ENCODE data around the gene ZNF132.
"Not testable (repeated sequence)": the region's sequence is repeated elsewhere in the genome, so short reads cannot be mapped to it uniquely, and the experiment has no call there.

The ZNF132 gene

DNA sequence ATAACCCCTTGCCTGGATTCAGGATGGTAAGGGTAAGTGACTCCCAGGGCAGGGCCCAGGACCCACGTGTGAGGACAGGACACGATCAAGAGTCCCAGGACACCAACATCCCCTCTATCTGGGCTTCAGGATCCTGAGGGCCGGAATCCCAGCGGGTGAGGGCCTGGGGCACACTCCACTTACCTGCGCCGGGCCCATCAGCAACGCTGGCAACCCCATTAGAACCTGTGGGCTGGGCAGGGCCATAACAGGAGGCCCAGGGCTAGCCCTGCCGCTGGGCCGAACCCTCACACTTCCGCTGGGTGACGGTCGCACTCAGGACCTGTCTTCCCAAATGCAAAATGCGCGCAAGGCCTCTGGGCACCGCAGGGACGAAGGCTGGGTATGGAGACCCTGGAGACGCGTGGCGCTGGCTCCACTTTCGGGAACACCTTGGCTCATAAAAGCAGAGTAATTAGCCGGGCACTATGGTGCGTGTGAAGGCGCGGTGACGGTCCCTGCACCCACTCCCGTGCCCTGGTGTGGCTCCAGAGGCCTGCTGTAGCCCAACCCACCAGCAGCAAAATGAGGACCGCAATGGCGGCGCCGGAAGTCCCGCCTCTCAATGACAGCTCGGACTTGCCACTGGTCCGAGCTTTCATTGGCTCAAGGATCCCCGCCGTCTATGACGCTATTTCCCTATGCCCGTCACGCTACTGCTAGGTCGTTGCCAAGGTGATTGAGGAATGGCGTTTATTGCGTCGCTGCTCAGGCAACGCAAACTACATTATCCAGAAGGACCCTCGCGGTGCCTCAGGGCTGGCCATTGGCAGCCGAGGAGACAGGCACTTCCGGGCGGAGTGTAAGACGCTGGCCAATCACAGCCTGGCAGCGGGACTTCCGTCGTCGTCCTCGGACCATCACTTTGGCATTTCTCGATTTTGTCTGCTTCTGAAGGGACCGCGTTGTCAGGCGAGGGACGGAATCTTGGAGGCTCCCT lies at the start of gene ZNF132:
ZNF132 (minus strand) TSS at position 578 of the 979 bp plus-strand sequence; CDS start at position 246, 332 bp downstream.
- peak; percentile 99 for DNase-seq

DNA sequence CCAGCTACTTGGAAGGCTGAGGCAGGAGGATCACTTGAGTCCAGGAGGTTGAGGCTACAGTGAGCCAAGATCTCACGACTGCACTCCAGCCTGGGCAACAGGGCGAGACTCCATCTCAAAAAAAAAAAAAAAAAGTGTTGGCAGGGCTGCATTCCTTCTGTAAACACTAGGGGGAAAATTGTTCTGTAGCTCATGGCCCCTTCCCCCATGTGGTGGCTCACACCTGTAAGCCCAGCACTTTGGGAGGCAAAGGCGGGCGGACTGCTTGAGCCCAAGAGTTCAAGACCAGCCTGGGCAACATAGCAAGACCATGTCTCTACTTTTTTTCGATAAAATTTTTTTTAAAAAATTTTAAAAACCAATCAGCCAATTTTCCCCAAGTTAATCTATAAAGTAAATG lies 44.4 kb upstream of the ZNF132 start:
- not testable (repeated sequence) for DNase-seq

DNA sequence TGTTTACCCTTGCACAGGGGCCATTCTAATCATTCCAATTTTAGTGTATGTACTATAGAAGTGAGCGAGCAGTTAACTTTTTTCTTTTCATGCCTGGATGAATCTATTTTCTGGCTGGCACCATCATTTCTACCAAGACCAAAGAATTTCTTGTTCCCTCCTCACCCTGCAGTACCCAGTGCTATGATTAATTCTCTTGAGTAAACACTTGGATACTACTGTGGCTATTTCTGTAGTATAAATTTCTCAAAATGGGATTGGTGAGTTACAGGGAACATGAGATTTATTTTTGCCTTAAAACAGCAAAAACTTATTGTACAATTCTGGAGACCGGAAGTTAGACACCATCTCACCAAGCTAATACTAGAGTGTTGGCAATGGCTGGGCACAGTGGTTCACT lies 43.8 kb upstream of the ZNF132 start:
- DNase-seq: no peak

DNA sequence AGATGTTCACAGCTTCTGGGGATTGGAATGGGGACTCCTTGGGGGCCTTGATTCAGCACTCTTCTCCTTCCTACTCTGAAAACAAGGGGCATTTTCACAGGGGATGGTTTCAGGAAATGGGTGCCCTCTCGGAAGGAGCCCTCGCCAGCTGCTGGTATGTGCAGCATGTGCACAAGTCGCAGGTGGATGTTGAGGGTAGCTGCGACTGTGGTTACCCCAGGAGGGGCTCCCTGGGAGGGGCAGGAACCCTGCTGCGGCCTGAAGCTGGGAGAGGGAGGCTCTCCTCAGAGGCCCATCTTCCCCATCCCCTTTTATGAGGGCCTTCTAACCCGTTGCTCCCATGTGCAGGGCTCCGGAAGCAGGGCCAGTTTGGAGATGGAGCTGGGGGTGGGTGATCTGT lies 42.4 kb upstream of the ZNF132 start:
- DNase-seq: no peak

DNA sequence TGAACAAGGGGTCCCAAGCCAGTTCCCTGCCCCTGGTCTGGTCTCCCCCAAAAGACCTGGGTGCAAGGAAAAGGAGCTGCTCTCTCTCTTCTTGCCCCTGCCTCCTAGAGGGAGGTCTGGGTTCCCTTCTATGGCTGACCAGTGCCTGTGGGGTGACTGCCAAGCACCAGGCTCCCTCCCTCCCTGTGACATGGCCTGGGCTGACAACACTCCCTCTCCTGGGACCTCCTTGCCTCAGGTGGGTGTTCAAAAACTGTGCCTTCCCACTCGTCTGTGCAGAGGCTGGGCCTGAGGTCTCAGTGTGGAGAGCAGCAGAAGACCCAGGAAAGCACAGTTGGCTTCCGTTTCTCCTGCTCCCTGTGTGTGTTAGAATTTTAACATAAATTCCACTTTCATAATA lies 40.9 kb upstream of the ZNF132 start:
- DNase-seq: no peak

DNA sequence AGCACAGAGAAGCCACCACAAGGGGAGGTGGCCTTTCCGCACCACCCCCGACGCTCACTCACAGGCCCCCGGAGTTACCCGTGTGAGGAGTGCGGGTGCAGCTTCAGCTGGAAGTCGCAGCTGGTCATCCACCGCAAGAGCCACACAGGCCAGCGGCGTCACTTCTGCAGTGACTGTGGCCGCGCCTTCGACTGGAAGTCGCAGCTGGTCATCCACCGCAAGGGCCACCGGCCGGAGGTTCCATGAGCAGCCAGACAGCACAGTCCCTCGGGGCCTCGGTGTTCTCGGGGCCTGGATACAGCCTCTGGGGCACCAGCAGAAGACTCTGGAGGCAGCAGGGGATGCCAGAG lies 40.5 kb upstream of the ZNF132 start:
- no peak for DNase-seq

DNA sequence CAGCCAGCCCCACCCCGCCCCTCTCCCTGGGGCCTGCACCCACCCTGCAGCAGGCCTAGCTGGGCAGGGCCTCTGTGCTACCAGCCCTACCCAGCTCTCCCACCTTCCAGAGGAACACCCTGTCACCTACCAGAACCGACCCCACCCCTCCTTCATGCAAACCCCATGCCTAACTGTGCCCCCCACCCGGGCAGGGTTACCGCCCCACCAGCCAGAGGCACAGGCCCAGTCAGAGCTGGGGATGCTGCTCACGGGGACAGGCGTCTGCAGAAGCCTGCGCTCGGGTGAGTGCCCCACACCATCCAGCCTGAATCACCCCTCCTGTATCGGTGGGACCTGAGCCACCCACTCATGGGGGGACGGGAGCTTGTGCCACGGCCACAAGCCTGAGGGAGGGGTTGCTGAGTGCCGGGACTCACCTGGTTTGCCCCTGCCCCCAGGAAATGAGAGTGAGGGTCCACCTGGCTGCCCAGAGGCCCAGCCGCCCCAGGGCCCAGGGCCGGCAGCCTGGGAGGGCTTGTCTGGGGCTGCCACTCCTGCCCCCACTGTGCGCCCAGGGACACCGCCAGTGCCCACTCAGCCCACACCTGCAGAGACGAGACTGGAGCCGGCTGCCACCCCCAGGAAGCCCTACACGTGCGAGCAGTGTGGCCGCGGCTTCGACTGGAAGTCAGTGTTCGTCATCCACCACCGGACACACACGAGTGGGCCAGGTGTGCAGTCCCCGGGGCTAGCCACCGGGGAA lies 40.0 kb upstream of the ZNF132 start:
- no peak for DNase-seq

DNA sequence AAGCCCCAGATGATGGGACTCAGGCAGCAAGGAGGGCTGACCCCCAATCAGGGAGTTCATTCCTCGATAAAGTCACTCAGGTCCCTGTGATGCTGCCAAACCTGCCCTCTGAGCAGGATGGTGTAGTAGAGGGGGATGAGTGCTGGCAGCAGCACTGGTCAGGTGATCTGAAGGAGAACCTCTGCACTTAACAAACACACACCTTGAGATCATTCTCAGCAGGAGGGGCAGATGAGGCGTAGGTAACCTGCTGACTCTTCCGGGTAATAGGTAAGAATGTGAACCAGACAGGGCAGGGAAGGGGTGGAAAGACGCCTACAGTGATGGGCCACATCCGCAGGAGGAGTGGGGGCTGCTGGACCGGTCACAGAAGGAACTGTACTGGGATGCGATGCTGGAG lies 39.4 kb upstream of the ZNF132 start:
- DNase-seq: no peak

DNA sequence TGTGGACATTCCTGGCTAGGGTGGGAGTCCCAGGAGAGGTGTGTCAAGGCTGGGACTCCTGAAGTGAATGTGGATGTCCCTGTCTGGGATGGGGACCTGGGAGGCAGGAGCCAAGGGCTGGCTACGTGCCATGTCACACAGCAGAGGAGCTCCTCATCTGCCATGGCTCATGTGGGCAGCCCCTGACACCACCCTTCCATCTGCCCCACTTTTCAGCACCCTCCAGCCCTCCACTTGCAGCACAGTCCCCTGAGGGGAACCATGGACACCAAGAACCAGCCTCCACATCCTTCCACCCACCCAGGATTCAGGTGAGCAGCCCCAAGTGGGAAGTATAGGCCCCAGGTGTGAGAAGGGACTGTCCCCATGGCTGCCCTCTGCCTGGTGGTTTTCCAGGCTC lies 37.9 kb upstream of the ZNF132 start:
- DNase-seq: no peak

DNA sequence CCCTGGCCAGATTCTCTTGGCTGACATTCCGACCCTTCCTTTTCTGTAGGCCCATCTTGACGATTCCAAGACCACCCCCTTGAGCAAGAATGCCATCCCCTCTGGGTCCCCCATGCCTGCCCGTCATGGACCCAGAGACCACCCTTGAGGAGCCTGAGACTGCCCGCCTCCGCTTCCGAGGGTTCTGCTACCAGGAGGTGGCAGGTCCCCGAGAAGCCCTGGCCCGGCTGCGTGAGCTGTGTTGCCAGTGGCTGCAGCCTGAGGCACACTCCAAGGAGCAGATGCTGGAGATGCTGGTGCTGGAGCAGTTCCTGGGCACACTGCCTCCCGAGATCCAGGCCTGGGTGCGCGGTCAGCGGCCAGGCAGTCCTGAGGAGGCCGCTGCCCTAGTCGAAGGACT lies 37.2 kb upstream of the ZNF132 start:
- DNase-seq: no peak

DNA sequence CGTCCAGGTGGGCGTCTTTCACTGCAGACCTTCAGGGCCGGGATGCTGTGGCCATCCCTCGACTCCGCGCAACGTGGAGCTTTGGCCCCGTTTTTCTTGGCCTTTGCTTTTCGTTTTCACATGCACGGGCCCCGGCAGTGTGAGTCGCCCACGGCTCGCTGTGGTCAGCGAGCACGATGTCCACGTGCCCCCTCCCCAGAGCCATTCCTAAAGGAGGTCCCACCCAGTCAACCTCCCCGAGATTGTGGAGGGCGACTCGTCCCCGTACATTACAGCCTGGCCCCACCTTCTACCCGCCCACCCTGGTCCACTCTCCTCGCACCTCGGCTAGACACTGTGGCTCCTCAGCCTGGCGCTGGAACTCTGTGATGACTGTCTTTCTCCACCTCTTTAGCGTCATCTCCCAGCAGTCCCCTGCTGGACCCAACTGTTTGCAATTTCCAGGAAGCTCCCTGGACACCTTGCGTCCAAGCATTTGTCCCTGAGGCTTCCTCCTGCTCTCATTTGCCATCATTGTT lies 36.6 kb upstream of the ZNF132 start:
- no peak for DNase-seq

DNA sequence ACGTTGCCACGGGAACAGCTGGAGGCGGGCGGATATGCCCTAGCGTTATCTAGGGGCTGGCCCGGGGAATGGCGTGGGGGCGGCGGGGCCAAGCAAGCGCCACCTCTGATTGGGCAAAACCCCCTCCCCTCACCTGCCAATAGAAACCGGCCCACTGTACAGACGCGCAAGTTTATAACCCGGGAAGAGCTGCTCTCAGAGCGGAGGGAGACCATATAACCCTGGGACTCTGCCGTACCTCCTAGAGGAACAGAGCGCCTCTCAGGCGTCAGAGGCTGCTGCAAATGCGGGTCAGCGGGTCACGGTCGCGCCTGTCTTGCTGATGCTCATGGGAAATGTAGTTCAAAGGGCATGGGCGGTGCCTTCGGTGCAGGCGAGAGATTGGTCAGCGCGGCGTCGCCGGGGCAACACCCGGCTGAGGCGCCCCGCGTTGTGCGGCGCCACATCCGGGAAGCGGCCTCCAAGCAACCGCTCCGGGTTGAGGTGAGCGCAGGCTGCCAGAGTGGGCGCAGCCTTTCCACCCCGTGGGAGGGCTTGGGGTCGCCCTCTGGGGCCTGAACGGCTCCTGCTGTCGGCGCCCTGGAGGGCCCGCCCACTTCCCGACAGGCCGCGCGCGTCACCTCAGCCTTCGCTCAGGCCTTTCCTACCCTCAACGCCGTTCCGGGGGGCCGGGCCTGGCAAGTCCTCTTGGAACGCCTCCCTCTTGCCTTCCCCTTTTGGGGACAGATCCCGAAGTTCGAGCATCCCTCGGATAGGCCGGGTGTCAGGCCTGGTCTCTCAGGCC lies 36.0 kb upstream of the ZNF132 start, which contains the start of gene ZNF446:
ZNF446 (plus strand) TSS at position 639 of the 784 bp plus-strand sequence. CDS start 867 bp downstream, outside the sequence.
- peak; percentile 96 for DNase-seq

DNA sequence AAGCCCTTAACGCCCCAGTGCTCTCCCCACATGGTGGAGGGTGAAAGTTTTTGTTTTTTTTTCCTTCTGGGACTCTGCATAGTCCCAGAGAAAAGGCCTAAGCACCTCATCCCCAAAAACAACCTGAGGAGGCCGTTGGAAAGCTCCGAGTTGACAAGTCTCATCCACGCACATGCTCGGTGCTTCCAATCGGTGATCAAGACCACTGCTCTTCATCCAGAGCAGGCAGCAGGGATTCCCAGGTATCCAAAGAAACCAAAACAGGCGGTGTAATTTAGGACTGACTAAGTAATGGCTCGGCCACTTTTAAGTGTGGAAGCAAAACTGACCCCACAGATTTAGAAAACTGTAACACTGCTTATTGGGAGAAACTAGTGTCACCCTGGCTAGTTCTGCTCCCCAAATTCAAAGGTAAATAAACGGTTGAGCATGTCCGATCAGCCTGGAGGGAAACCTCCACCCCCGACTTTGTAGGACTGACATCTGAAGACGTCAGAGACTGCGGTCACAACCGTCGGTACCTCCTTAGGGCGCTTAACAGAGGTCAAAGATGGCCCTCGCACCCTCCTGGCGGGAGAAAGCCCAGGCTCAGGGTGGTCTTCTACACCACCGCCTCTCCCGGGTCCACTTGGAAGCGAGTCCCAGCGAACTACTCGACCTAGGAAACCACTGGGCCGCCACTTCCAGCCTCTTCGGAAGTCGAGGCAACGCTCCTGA lies 35.2 kb upstream of the ZNF132 start:
- DNase-seq: no peak

DNA sequence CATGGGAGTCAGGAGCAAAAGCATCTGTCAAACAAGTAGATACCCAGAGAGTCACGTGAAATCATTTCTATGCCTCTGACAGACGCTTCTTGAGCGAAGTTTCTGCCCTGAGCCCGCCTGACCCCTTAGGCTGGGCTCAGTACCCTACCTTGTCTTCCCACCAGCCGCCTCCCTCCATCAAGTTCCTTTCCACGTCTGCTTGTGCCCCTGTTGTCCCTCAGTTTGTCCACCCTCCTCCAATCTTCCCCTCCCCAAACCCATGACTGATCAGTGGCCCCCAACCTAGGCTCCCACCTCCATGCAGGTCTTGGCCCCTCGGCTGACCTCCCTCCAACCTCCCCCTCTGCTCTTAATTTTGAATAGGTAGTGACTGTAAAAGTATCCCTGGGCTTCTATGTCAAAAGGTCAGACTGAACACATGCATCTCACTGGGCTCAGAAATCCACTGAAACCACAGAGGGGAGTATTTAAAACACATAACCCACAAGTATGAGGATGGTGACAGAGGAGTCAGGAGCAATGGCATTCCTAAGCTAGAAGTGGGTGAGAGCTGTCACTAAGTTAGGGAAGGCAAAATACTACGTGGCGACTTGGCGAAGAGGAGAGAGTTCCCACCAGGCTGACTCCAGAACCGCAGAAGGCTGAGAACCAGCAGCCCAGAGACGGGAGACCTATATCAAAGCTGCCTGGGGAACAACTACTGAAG lies 34.5 kb upstream of the ZNF132 start:
- DNase-seq: no peak

DNA sequence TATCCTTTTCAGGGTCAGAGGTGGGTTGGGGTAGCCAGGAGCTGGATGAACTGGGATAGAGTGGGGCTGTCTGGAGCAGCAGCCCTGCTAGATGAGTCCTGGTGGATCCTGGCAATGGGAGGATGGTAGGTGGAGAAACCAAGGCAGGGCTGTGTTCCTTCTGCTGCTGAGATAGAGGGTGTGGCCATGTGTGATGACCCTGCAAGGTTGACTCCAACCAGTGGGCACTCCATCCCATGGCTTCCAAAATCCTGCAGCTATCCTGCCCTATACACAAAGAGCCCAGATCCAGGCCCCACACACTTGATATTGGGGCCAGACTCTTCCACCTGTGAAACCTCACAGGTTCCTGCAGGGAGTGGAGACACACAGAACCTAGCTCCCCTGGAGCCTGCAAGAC lies 33.8 kb upstream of the ZNF132 start:
- DNase-seq: no peak

DNA sequence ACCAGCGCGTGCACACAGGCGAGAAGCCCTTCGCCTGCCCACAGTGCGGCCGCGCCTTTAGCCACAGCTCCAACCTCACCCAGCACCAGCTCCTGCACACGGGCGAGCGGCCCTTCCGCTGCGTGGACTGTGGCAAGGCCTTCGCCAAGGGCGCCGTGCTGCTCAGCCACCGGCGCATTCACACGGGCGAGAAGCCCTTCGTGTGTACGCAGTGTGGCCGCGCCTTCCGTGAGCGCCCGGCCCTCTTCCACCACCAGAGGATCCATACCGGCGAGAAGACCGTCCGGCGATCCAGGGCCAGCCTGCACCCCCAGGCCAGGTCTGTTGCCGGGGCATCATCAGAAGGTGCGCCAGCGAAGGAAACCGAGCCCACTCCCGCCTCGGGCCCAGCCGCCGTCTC lies 31.8 kb upstream of the ZNF132 start:
- no peak for DNase-seq

DNA sequence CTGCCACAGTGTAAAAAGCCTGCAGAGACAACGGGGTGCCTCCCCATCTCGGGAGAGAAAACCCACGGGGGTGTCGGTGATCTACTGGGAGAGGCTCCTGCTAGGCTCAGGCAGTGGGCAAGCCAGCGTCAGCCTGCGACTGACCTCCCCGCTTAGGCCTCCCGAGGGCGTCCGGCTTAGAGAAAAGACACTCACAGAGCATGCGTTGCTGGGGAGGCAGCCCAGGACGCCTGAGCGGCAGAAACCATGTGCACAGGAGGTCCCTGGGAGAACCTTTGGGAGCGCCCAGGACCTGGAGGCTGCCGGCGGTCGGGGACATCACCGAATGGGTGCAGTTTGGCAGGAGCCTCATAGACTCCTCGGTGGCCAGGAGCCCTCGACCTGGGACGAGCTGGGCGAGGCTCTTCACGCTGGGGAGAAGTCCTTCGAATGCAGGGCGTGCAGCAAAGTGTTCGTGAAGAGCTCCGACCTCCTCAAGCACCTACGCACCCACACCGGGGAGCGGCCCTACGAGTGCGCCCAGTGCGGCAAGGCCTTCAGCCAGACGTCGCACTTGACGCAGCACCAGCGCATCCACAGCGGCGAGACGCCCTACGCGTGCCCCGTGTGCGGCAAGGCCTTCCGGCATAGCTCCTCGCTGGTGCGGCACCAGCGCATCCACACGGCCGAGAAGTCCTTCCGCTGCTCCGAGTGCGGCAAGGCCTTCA lies 31.0 kb upstream of the ZNF132 start:
- DNase-seq: not testable (repeated sequence)

DNA sequence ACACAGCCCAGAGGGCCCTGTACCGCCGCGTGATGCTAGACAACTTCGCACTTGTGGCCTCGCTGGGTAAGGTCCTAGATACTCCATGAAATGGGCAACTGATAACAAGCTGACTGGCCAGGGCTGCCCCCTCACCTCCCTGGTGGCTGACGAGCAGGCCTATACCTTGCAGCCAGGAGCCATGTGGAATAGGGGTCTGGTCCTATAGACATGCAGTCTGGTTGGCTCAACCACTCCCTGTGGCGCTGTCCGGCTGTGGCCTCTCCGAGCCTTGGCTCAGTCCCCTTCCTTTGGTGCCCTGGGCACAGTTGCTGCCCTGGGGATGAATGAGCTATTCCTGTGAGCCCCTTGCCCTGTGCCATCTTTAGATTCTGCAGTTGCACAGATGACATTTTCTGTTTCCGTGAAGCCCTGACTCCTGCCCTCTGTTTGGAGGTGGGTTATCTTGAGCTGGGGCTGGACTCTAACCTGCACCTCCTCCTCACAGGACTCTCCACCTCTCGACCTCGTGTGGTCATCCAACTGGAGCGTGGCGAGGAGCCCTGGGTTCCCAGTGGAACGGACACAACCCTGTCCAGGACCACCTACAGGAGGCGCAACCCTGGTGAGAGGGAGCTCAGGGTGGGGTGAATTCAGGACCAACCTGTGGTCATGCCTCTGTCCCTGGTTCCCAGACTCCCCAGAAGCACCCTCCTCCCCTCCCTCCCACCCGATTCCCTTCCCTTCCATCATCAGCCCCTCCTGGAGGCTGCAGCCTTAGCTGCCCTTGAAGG lies 29.5 kb upstream of the ZNF132 start:
- no peak for DNase-seq

DNA sequence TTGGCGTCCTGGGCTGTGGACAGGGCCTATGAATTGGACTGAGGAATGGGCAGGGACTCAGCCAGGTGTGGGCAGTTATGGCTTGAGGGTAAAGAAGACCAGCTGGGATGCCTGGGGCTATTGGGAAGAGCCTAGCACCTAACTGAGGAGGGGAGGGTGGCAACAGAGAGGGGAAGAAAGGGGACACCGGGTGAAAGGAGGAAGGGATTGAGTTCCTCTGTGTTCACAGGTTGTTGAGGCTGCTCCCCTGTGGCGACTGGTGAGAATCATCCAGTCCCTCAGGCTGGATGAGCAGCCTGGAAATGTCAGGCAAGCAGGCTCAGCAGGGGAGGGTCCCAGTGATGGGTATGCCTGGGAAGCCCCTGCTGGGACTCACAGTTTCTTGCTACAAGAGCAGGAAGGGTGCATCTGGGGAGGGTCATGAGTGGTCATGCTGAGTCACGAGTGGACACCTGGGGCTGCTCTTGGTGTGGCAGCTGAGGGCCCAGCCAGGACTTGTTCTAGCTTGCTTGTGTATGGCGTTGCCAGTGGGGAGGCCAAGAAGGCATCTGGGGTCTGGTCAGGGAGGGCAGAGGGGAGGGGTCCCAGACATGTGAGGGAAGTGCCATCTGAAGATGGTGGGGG lies 28.4 kb upstream of the ZNF132 start:
- no peak for DNase-seq

Measured in DMS153 (cell line).